Peyer's patch (tissue), 4 donors: ENCODE measurements around the gene MGLL.

Experiments
- POLR2A ChIP-seq, 2 donors: fragments of 450-650 bp; IDR thresholded peaks; one replicate each; pipeline ENCODE4 v1.5.1; 2017; ENCODE audit warnings: antibody characterized with exemption in 2 of 2, mild to moderate bottlenecking in 2 of 2, moderate library complexity in 2 of 2
- TF ChIP-seq, protein P1 (sequence below), 6 experiments: fragments of 450-650 bp in 4 of 6; fragments of 200-600 bp in 2 of 6; sonication (generic) in 1 of 6; IDR thresholded peaks; one replicate each; pipeline ENCODE4 v1.5.1; 2017 to 2019; ENCODE audit warnings: antibody characterized with exemption in 6 of 6, mild to moderate bottlenecking in 3 of 6, moderate library complexity in 1 of 6

DNA sequence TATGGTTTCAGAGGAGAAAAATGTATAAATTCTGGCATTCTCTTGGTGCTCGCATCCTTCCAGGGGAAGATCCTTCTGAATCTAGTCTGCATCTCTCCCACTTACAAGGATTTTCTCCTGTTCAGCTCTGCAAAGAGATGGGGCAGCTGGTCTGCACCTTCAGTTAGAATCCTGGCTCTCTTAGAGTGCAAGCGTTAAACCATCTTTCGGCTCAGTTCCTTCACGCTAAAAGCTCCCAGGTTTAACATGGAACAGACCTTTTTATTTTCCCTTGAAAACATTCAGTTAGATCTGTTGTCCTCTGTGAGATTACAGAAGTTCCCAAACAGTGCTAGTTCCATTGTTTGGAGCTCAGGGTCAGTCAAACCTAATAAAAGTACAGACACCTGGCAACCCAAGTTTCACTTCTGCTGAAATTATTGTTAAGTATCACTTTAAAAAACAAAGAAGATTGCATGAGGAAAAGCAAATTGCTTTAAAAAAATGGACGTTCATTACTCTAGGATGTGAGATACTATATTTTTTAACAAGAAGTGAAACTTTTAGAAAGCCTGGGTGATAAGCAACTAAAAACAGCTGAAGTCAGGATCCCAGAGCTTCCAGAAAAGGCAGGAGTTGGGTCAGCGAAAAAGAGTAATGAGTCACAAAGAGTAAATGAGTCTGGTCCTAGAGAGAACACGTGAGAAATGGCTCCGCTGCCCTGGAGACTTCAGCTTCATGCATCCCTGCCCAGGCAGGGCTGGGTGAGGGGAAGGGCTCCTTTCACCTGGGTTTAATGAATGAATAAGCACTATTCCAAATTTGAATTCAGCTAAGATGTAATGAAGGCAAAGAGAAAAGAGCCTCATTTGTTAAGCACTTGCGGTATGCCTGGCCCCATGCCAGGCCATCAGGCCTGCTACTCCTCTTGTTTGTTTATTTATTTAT is 86.3 kb downstream of the MGLL start:
- TF ChIP-seq POLR2A (IDR thresholded peaks at IDR 0.05): no peak
- TF ChIP-seq, protein P1, sequence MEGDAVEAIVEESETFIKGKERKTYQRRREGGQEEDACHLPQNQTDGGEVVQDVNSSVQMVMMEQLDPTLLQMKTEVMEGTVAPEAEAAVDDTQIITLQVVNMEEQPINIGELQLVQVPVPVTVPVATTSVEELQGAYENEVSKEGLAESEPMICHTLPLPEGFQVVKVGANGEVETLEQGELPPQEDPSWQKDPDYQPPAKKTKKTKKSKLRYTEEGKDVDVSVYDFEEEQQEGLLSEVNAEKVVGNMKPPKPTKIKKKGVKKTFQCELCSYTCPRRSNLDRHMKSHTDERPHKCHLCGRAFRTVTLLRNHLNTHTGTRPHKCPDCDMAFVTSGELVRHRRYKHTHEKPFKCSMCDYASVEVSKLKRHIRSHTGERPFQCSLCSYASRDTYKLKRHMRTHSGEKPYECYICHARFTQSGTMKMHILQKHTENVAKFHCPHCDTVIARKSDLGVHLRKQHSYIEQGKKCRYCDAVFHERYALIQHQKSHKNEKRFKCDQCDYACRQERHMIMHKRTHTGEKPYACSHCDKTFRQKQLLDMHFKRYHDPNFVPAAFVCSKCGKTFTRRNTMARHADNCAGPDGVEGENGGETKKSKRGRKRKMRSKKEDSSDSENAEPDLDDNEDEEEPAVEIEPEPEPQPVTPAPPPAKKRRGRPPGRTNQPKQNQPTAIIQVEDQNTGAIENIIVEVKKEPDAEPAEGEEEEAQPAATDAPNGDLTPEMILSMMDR (IDR thresholded peaks at IDR 0.05): no peak
